GM13976 (cell line): ENCODE data around the gene CRISPLD2.
A peak's percentile ranks its signal among the peaks of the same experiment; 100 is the strongest.

ENCODE experiments used
- DNase-seq: peaks from one replicate; pipeline ENCODE4 v3.0.0; 2012; ENCODE audit warnings: low spot score
- in situ Hi-C: fragments of 300-500 bp; cut with MboI; formaldehyde crosslinking; loops from one replicate; pipeline ENCODE4 v1.12.0; 2022; ENCODE audit warnings: low sequenced_read_pairs, mixed read lengths, inconsistent platforms; ENCODE audit not compliant: unreplicated experiment
- TF ChIP-seq, protein P1 (sequence below): IDR thresholded peaks from 2 replicates; pipeline ENCODE4 v1.5.1; 2012; ENCODE audit warnings: borderline replicate concordance, mild to moderate bottlenecking; ENCODE audit not compliant: insufficient read depth; ENCODE audit errors: extremely low read depth, missing control alignments, control extremely low read depth

CRISPLD2 gene

DNA sequence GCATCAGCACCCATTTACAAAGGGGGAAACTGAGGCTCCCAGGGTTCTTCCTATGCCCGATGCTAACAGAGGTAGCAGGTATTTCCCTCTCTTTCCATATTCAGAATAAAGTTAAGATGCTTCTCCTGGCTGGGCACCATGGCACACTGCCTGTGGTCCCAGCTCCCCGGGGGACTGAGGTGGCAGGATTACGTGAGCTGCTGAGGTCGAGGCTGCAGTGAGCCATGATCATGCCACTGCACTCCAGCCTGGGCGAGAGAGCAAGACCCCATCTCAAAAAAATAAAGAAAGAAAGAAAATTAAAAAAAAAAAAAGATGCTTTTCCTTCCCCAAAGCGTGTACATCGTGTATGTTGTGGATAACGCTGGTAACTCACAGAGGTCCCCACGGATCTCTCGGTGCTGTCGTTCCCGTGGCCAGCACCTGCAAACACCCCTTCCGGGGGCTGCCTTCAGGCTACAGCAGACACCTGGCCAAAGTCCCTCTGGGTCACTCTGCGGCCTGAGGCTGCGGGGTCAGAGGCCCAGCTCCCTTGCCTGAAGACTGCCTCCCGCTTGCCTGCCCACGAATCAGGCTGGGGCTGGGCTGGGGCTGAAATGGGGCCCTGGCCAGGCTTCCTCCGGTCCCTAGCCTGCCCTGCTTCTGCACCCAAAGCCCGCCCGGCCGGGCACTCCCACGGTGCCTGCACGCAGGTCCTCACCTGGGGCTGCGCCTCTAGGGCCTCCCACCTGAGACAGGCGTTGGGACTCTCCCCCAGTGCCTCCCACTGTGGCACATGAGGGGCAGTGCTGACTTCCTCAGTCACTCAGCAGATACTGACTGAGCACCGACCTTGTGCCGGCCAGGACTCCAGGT, 128.4 kb downstream of the CRISPLD2 start:
- in situ Hi-C loops = no loop called here
- TF ChIP-seq, protein P1, sequence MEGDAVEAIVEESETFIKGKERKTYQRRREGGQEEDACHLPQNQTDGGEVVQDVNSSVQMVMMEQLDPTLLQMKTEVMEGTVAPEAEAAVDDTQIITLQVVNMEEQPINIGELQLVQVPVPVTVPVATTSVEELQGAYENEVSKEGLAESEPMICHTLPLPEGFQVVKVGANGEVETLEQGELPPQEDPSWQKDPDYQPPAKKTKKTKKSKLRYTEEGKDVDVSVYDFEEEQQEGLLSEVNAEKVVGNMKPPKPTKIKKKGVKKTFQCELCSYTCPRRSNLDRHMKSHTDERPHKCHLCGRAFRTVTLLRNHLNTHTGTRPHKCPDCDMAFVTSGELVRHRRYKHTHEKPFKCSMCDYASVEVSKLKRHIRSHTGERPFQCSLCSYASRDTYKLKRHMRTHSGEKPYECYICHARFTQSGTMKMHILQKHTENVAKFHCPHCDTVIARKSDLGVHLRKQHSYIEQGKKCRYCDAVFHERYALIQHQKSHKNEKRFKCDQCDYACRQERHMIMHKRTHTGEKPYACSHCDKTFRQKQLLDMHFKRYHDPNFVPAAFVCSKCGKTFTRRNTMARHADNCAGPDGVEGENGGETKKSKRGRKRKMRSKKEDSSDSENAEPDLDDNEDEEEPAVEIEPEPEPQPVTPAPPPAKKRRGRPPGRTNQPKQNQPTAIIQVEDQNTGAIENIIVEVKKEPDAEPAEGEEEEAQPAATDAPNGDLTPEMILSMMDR = no peak
- DNase-seq = no peak

DNA sequence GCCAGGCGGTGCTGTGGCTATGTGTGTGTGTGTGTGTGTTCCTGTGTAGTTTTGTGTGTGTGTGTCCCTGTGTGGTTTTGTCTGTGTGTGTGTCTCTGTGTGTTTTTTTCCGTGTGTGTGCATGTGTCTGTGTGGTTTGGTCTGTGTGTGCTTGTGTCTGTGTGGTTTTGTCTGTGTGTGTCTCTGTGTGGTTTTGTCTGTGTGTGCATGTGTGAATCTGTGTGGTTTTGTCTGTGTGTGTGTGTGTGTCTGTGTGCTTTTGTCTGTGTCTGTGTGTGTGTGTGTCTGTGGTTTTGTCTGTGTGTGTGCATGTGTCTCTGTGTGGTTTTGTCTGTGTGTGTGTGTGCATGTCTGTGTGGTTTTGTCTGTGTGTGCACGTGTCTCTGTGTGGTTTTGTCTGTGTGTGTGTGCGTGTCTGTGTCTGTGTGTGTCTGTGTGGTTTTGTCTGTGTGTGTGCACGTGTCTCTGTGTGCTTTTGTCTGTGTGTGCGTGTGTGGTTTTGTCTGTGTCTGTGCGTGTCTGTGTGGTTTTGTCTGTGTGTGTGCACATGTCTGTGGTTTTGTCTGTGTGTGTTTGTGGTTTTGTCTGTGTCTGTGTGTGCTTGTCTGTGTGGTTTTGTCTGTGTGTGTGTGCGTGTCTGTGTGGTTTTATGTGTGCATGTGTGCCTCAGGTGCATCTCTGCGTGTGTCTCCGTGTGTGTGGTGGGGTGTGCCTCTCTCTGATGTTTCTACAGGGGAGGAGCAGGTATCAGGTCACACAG, 129.2 kb downstream of the CRISPLD2 start:
- TF ChIP-seq, protein P1 = no peak
- DNase-seq = no peak
- in situ Hi-C loops = no loop called here

DNA sequence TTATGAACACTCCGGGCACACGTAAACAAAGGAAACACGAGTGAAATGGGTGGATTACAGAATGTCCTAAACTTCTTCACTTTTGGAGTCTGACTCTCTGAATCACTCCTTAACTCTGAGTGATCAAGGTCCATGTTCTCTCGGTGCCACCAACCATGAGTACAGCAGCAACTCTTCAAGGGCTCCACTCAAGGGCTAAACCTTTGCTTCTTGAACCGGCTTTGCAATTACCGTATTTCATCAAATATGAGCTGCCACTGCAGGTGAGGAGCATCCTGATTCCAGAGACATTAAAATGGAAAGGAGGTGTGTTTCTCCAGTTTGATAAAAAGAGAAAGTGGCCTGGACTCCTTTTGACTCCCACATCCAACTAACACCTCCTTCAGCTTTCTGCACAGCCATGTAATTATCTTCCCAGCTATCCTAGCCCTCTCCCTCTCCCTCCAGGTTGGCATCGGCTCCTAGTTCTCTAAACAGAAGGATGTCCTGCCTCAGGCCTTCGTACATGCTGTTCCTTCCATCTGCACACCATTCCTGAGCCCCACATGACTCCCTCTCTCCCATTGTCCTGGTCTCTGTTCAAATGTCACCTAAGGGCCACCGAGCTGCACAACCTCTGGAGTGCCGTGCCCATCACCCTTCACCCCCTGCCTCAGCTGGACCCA, 130.1 kb downstream of the CRISPLD2 start:
- DNase-seq = no peak
- TF ChIP-seq, protein P1 = no peak
- in situ Hi-C loops = loop anchor here (25.0 kb wide), 2 partner anchors 313 to 438 kb away; partner anchors contain the start of genes KLHL36 and MEAK7

DNA sequence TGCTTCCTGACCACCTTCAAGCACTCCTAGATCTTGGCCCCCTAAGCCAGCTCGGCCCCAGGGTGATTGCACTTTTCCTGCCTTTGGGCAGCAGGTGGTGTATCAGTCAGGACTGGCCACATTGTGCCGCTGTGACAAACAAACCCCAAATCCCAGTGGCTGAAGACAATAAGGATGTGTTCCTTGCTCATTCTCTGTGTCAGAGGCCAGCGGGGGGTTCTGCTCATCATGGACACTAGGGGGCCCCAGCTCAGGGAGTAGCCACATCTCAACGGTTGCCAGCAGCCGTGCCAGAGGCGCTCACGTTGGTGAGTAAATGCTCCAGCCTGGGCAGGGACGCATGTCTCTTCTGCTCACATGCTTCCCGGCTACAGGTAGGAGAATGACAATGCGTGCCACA, 131.1 kb downstream of the CRISPLD2 start:
- no peak for DNase-seq
- in situ Hi-C loops = loop anchor here (25.0 kb wide), 2 partner anchors 314 to 439 kb away; partner anchors contain the start of genes KLHL36 and MEAK7
- TF ChIP-seq, protein P1 = no peak

DNA sequence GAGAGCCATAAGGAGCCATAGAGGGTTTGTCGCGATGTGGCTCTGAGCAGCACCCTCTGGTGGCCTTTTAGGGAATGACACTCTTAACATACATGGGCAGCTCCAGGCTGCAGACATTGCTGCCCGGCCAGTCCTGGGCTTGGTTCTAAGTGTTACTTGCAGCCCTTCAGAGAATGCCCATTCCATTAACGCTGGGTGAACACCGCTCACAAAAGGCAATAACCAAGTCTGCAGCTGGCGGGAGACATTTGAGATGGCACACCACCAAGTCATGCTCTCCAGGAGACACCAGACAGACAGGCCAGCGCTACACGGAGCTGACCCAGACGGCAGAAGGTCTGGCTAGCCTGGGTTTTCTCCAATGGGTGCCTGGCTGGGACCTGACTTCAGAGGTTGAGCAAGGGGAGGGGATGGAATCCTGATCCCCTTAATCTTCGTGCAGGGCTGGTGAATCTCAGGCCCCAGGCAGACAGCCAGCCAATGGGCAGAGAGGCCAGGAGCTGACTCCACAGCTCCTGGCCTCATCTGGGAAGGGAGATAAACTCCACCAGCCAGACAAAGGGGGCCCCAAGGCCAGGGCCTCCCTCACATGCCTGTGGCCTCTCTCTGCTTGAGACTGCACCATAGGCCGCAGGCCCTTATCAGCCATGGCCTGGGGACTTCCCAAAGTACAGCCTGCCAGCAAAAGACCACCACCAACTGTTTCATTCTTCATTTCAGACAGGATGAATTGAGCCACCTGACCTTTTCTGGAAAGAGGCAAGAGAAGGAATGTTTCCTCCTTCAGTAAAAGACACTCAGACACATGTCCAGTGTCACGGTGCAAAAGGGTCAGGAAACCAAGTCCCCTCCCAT, 132.8 kb downstream of the CRISPLD2 start:
- in situ Hi-C loops = loop anchor here (25.0 kb wide), 2 partner anchors 315 to 440 kb away; partner anchors contain the start of genes KLHL36 and MEAK7
- TF ChIP-seq, protein P1 = peak; percentile 73
- DNase-seq = peak; percentile 85
